GM19463 (cell line): Measurements from ENCODE around the gene CTNNBL1.

Source experiments
- ATAC-seq: cut with Tn5 transposase; IDR thresholded peaks from one replicate; pipeline ENCODE4 v1.9.1; 2021; ENCODE audit warnings: mild to moderate bottlenecking, moderate library complexity; ENCODE audit not compliant: unreplicated experiment

The CTNNBL1 gene

DNA sequence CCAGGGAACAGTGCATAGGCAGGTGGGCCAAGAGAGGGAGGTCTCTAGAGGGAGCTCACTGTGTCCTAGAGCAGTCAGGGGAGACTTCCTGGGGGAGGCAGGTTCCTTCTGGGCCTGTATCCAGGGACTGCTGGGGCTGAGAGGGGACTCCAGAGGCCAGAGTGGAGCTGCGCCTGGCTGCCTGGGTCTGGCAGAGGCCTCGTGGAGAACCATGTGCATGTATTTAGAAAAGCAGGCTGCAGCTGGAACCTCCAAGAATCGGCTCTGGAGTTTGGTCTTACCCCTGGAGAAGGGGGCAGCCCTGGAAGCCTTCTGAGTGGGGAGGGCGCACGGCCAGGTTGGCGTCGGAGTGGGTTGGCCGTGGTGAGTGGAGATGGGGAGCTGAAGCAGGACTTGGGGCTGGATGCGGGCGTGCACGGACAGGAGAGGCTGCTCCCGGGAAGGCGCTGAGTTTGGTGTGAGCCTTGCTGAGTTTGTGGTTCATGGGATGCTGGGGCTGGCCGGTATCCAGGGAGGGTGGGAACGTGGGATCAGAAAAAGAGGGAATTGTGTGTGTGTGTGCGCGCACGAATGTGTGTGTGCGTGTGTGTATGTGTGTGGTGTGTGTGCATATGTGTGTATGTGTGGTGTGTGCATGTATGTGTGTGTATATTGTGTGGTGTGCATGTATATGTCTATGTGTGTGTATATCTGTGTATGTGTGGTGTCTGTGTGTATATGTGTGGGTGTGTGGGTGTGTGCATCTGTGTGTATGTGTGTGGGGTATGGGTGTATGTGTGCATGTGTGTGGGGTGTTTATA lies 219.9 kb downstream of the CTNNBL1 start:
- ATAC-seq: no peak

DNA sequence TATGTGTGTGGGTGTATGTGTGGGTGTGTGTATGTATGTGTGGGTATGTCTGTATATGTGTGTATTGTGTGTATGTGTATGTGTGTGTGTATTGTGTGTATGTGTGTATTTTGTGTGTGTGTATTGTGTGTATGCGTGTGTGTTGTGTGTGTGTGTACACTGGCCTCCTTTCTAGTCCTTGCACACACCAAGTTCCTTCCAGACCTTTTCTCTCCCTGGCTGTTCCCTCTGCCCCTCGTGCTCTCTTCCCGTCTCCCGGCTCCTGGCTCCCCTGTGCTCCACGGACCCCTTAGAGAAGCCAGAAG lies 220.5 kb downstream of the CTNNBL1 start:
- ATAC-seq: no peak

DNA sequence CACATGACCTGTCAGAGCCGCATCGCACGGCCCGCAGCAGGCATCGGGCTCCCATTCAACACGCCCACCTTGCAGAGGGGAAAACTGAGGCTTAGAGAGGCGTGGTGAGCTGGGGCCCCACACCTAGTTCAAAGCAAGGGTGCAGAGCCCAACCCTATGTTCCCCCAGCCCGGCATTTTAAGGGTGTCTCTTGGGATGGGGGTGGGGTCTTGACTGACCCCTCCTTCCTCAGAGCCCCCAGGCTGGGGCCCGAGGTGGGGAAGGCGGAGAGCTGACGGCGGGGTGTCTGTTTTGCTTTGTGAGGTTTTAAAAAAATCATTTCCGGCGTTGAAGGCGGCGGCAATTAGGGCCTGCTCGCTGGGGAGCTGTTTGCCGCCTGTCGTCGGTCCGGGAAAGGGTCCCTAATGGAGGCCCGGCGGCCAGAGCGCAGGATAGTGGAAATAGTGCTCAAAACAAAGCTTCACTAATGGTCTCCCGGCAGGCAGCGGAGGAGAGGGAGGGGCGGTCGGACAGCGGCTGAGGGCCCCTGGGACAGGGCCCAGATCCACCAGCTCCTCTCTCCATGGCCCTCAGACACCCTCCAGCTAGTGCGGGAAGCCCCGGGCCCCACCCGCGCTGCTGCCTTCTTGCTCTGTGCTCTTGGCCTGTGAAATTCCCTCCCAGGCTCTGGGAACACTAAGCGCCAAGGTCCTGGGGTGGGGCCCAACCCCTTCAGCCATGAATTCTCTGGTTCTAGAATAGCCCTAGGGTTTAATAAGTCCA lies 221.0 kb downstream of the CTNNBL1 start:
- no peak for ATAC-seq

DNA sequence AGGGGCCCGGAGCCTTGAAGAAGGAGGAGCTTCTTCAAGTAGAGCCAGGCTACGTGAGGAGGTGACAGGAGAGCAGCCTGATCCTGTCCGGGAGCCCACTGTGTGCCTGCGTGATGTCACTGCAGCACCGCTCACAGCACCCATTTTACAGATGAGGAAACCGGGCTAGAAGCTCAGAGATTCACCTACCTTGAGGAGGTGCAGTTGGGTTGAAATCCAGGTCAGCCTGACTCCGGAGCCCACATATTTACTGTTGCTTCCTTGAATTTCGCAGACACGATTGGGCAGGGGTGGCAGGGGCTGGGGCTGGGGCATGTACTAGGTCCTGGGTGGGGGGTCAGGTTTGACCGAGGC lies 221.6 kb downstream of the CTNNBL1 start:
- ATAC-seq: no peak

DNA sequence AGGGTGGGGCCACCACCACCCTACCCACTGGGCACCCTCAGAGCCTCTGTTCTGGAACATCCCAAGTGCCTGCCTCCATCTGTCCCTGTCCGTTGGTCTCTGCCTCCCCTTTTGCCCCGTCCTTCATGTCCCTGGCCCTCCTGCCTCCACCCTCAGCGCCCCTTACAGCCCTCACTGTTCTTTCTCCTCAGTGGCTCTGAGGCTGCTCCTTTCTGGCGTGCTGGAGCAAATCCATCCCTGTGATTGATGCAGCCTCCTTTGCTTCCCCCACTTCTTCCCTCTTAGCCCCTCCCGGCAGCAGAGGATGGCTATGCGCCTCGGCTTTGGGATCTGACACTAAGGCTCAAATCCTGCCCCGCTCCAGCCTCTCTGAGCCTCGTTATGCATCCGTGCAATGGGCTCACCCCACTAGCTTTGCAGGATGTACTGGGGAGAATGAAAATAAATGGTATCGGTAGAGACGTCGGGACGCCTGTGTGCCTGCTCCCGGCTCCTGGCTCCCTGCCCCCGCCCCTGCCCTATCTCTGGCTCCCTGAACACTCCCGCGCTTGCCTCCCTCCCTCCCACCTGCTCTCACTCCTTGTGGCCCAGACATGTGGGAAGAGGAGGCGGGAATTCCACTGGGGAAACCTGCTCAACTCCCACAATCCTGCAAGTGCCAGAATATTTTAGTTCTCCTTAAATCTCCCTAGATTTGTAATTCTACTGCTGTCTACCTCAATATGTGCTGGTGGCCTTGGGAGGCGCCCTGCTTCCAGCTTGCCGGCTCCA lies 222.2 kb downstream of the CTNNBL1 start:
- ATAC-seq: no peak

DNA sequence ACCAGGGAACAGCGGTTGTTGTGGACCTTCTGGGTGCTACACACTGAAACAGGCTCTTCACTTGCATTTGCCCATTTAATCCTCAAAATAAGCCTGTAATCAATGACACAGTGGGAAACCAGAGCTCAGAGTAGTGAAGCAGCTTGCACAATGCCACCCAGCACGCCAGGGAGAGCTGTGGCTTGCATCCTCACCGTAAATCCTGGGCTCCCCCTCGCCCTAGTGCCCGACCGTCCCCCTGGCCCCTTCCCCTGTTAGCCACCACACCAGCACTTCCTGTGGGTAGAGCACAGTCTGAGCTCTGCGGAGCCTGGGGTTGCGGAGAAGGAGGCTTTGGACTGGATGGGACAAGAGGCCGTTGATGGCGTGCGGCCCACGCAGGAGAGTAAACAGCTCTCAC lies 223.6 kb downstream of the CTNNBL1 start:
- no peak for ATAC-seq

DNA sequence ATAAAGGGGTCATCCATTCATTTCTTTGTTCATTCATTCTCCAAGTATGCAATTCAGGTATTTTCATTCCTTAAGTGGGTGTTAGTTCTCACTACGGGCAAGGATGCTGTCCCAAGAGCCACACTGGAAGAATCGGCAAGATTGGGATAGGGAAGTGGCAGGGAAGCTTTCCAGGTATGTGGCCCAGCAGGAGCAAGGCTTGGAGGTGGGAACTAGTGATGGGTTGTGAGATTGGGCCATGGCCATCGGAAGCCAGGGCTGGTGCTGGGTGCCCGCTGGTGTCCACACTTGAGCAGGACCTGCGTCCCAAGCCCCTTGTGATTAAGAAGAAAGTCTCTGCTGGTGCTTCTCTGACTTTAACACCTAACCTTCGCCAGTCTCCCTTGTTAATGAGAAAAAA lies 224.2 kb downstream of the CTNNBL1 start:
- no peak for ATAC-seq

DNA sequence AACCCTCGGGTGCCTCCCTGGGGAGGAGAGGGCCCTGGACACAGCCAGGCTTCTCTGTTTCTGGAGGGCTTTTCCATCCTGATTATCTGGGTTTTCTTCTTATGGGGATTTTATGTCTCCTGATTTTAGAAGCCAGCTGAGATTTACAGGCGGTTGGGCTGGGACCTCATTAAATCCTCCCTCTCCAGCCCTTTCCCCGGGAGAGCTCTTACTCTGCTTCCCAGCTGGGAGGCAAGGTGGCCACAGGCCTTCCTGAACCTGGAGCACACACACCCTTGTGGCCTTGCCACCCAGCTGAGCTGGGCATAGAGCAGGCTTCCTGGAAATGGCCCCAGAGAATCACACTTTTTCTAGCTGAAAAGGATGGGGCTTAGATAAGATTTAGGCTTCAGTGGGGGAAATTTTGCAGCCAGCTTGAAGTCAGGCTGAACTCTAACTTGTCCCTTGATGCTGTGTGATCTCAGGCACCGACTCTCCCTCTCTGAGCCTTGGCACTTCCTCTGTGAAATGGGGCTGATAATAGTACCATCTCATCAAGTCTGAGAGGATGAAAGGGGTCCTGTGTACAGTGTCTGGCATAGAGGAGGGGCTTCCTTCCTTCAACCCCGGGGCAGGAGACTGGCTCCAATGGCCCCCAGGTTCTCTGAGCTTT lies 225.7 kb downstream of the CTNNBL1 start:
- ATAC-seq: no peak

DNA sequence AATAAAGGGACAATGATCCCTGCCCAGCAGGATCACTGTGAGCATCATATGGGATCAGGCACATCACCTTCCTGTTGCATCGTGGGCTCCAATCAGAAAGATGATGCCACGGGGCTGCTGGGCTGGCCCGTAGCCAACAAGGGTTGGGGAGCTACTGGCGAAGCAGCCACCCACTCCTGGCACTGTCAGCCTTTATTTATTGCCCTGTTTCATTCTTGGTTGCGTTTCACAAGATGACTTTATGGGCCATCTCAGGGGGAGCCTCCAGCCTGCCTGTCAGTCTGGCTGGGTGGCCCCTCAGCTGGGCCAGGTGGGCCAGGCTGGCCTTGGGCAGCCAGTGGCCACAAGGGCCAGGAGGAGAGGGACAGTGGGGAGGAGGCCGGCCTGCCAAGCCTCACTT lies 226.4 kb downstream of the CTNNBL1 start:
- no peak for ATAC-seq

DNA sequence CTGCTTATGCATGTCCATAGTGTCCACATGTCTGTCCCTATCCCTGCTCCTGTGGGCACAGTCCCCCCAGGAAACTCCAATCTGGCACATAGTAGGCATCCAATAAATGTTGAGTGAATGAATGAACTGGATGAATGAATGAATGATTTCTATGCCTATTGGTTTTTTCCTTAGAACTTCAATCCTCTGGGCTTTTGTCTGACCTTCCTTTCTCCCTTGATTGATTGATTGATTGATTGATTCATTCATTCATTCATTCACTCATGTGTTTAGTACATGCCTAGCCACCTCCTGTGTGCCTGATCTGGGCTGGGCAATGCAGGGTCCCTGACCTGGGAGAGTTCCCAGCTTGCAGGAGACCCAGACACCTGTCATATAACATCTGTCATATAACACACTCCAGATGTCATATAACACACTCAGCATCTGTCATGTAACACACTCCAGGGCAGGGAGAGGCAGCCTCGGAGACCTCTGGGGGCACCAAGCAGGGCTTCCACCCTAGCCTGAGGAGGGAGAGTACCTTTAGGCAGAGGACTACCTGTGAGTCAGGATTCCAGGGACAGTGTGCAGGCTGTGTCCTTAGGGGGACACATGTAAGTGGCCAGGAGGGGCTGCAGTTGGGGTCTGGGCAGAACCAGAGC lies 227.0 kb downstream of the CTNNBL1 start:
- no peak for ATAC-seq

DNA sequence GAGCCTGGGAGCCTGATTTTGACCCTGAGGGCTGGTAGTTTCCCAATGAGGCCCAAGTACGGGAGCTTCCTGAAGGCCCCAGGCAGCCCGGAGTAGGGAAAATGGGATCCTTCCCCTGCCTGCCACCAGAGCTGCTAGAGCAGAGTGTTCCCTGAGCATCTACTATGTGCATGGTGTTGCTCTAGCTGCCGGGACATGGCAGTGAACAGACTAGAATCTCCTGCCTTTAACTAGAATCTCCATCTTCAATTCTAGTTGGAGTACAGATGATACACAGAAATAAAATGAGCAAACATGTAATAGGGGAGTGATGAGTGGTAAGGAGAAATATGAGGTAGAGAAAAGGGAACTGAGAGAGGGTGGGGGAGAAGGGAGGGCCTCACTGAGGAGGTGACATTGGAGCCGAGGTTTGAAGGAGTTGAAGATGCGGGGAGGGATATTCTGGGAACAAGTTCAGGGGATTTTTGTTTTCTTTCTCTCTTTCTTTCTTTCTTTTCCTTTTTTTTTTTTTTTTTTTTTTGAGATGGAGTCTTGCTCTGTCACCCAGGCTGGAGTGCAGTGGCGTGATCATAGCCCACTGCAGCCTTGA lies 227.6 kb downstream of the CTNNBL1 start:
- ATAC-seq: peak; percentile 37
